ENCODE results near the gene RHBG.

GRCh38 chr1:156356262-156356874 is 12.6 kb upstream of the RHBG start:
- TF ChIP-seq CTCF (IDR thresholded peaks at IDR 0.05), result no peak
- no peak for TF ChIP-seq EZH2 (IDR thresholded peaks at IDR 0.05; ENCODE audit: borderline replicate concordance, insufficient read depth, low read depth, low read length, poor library complexity, severe bottlenecking)

All from B cell (primary cell).